Measurements from ENCODE around the gene BLM.
A peak's percentile ranks its signal among the peaks of the same experiment; 100 is the strongest.

BLM gene

GRCh38 chr15:90799639-90800170, 82.6 kb downstream of the BLM start:
- no peak for DNase-seq

- no peak for DNase-seq
These were observed 84.7 kb downstream of the BLM start for GRCh38 chr15:90801803-90802202.

- DNase-seq = no peak
These were observed 90.1 kb downstream of the BLM start for GRCh38 chr15:90807074-90807785.

- no peak for DNase-seq
These were observed 90.6 kb downstream of the BLM start for GRCh38 chr15:90807786-90808086.

GRCh38 chr15:90808517-90809235, 91.5 kb downstream of the BLM start:
- DNase-seq = no peak

GRCh38 chr15:90809536-90809935, 92.4 kb downstream of the BLM start:
- no peak for DNase-seq

- DNase-seq = no peak
These were observed 93.2 kb downstream of the BLM start for GRCh38 chr15:90810354-90810753.

GRCh38 chr15:90812171-90812957, 95.2 kb downstream of the BLM start:
- DNase-seq = no peak

- DNase-seq = no peak
These were observed 95.8 kb downstream of the BLM start for GRCh38 chr15:90812958-90813265.

- DNase-seq = no peak
These were observed 96.6 kb downstream of the BLM start for GRCh38 chr15:90813796-90814190.

- DNase-seq = no peak
These were observed 97.2 kb downstream of the BLM start for GRCh38 chr15:90814191-90814821.

- no peak for DNase-seq
These were observed 99.4 kb downstream of the BLM start for GRCh38 chr15:90816401-90817116.

- no peak for DNase-seq
These were observed 100.2 kb downstream of the BLM start for GRCh38 chr15:90817117-90818057.

GRCh38 chr15:90818251-90819210, 101.4 kb downstream of the BLM start:
- DNase-seq = peak; percentile 25

GRCh38 chr15:90819390-90819789, 102.2 kb downstream of the BLM start:
- DNase-seq = no peak

GRCh38 chr15:90819850-90820249, 102.7 kb downstream of the BLM start:
- DNase-seq = no peak

- DNase-seq = no peak
These were observed 103.3 kb downstream of the BLM start for GRCh38 chr15:90820481-90820880.

GRCh38 chr15:90822204-90822955, 105.2 kb downstream of the BLM start:
- DNase-seq = no peak

GRCh38 chr15:90823455-90823974, 106.4 kb downstream of the BLM start:
- no peak for DNase-seq

All from stimulated activated CD4-positive, alpha-beta T cell treated with anti-CD3 and anti-CD28 coated beads, Interleukin-1b, Interleukin-23, amount 100 ng/mL, for 48 hours (primary cell).